ENCODE measurements around the gene ETV7. TPM values are rescaled to one million over a fixed set of nuclear protein-coding genes. Genes with fewer than 3 reads are reported as not detected.
A peak's percentile ranks its signal among the peaks of the same experiment; 100 is the strongest.

ETV7 gene
- total and polyA plus RNA-seq, 2 donors (not counting 1 experiment from before 2014, with no cell fraction given): 0.40 to 1.5 TPM

- H4K20me1 ChIP-seq (ENCODE audit: control insufficient read depth, extremely low read depth, insufficient read depth, low read length): no peaks in the 10 kb centered on the region
These were observed 31.8 kb upstream of the ETV7 start for GRCh38 chr6:36419310-36419709.

GRCh38 chr6:36418558-36418957 is 31.1 kb upstream of the ETV7 start:
- H3K79me2 ChIP-seq (ENCODE audit: control insufficient read depth, insufficient read depth, low read length): no peaks in the 10 kb centered on the region

More at GRCh38 chr6:36419310-36419709, 31.8 kb upstream of the ETV7 start:
- H2AFZ ChIP-seq (ENCODE audit: low read length): no peak overlapping the region
- no peak for DNase-seq (ENCODE audit: low read depth in 2 of 2)
- no peaks in the 10 kb centered on the region for H3K79me2 ChIP-seq (ENCODE audit: control insufficient read depth, insufficient read depth, low read length)
- H3K9ac ChIP-seq (ENCODE audit: insufficient read depth, low read length): no peak overlapping the region
- no peak overlapping the region for H3K4me2 ChIP-seq (ENCODE audit: extremely low read depth, insufficient read depth, low read length)
- no peak overlapping the region for H3K27ac ChIP-seq (ENCODE audit: insufficient read depth, low read length)
- no peaks in the 10 kb centered on the region for H3K27me3 ChIP-seq (ENCODE audit: control insufficient read depth, insufficient read depth, low read length)
- no peaks in the 10 kb centered on the region for H3K9me3 ChIP-seq (ENCODE audit: control insufficient read depth, insufficient read depth, low read depth, low read length)
- TF ChIP-seq, protein P1, sequence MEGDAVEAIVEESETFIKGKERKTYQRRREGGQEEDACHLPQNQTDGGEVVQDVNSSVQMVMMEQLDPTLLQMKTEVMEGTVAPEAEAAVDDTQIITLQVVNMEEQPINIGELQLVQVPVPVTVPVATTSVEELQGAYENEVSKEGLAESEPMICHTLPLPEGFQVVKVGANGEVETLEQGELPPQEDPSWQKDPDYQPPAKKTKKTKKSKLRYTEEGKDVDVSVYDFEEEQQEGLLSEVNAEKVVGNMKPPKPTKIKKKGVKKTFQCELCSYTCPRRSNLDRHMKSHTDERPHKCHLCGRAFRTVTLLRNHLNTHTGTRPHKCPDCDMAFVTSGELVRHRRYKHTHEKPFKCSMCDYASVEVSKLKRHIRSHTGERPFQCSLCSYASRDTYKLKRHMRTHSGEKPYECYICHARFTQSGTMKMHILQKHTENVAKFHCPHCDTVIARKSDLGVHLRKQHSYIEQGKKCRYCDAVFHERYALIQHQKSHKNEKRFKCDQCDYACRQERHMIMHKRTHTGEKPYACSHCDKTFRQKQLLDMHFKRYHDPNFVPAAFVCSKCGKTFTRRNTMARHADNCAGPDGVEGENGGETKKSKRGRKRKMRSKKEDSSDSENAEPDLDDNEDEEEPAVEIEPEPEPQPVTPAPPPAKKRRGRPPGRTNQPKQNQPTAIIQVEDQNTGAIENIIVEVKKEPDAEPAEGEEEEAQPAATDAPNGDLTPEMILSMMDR (conservative IDR thresholded peaks at IDR 0.05 in 1 of 2, IDR thresholded peaks at IDR 0.05 in 1 of 2; ENCODE audit: low read depth in 1 of 2, low read length in 2 of 2): no peak
- TF ChIP-seq EZH2 (IDR thresholded peaks at IDR 0.05; ENCODE audit: low read length, missing control alignments): no peak
- peaks cover 3% of the 10 kb centered on the region for H3K4me1 ChIP-seq (ENCODE audit: control insufficient read depth, extremely low read depth, insufficient read depth, low read length)
- H3K36me3 ChIP-seq (ENCODE audit: control insufficient read depth, insufficient read depth, low read length): no peaks in the 10 kb centered on the region
- H3K4me3 ChIP-seq (replicated peaks in 1 of 4; ENCODE audit: control extremely low read depth in 1 of 4, insufficient read depth in 1 of 4, low read depth in 3 of 4, low read length in 4 of 4): no peak overlapping the region

GRCh38 chr6:36414481-36414880 is 27.0 kb upstream of the ETV7 start:
- H3K27ac ChIP-seq (ENCODE audit: insufficient read depth, low read length): no peak overlapping the region
- H3K9ac ChIP-seq (ENCODE audit: insufficient read depth, low read length): no peak overlapping the region
- H3K4me1 ChIP-seq (ENCODE audit: control insufficient read depth, extremely low read depth, insufficient read depth, low read length): no peaks in the 10 kb centered on the region
- no peaks in the 10 kb centered on the region for H3K27me3 ChIP-seq (ENCODE audit: control insufficient read depth, insufficient read depth, low read length)
- no peak overlapping the region for H3K4me3 ChIP-seq (replicated peaks in 1 of 4; ENCODE audit: control extremely low read depth in 1 of 4, insufficient read depth in 1 of 4, low read depth in 3 of 4, low read length in 4 of 4)
- no peaks in the 10 kb centered on the region for H4K20me1 ChIP-seq (ENCODE audit: control insufficient read depth, extremely low read depth, insufficient read depth, low read length)
- H3K36me3 ChIP-seq (ENCODE audit: control insufficient read depth, insufficient read depth, low read length): no peaks in the 10 kb centered on the region
- H2AFZ ChIP-seq (ENCODE audit: low read length): no peak overlapping the region
- peak in 1 of 2 donors; percentile 73 for DNase-seq (ENCODE audit: low read depth in 2 of 2)
- H3K9me3 ChIP-seq (ENCODE audit: control insufficient read depth, insufficient read depth, low read depth, low read length): no peaks in the 10 kb centered on the region
- TF ChIP-seq EZH2 (IDR thresholded peaks at IDR 0.05; ENCODE audit: low read length, missing control alignments): no peak
- TF ChIP-seq, protein P1 (conservative IDR thresholded peaks at IDR 0.05 in 1 of 2, IDR thresholded peaks at IDR 0.05 in 1 of 2; ENCODE audit: low read depth in 1 of 2, low read length in 2 of 2): no peak
- H3K4me2 ChIP-seq (ENCODE audit: extremely low read depth, insufficient read depth, low read length): no peak overlapping the region
- no peaks in the 10 kb centered on the region for H3K79me2 ChIP-seq (ENCODE audit: control insufficient read depth, insufficient read depth, low read length)

More at GRCh38 chr6:36418558-36418957, 31.1 kb upstream of the ETV7 start:
- Histone ChIP-seq H3K4me3 (replicated peaks in 1 of 4; ENCODE audit: control extremely low read depth in 1 of 4, insufficient read depth in 1 of 4, low read depth in 3 of 4, low read length in 4 of 4) (no peak overlapping the region), H3K27me3 (ENCODE audit: control insufficient read depth, insufficient read depth, low read length) (no peaks in the 10 kb centered on the region), H3K27ac (ENCODE audit: insufficient read depth, low read length) (no peak overlapping the region), H4K20me1 (ENCODE audit: control insufficient read depth, extremely low read depth, insufficient read depth, low read length) (no peaks in the 10 kb centered on the region), H2AFZ (ENCODE audit: low read length) (no peak overlapping the region), H3K4me2 (ENCODE audit: extremely low read depth, insufficient read depth, low read length) (no peak overlapping the region), H3K9ac (ENCODE audit: insufficient read depth, low read length) (no peak overlapping the region), H3K9me3 (ENCODE audit: control insufficient read depth, insufficient read depth, low read depth, low read length) (no peaks in the 10 kb centered on the region), H3K4me1 (ENCODE audit: control insufficient read depth, extremely low read depth, insufficient read depth, low read length) (peaks cover 1% of the 10 kb centered on the region), H3K36me3 (ENCODE audit: control insufficient read depth, insufficient read depth, low read length) (no peaks in the 10 kb centered on the region)
- DNase-seq (ENCODE audit: low read depth in 2 of 2): no peak
- TF ChIP-seq, protein P1 (conservative IDR thresholded peaks at IDR 0.05 in 1 of 2, IDR thresholded peaks at IDR 0.05 in 1 of 2; ENCODE audit: low read depth in 1 of 2, low read length in 2 of 2): no peak
- TF ChIP-seq EZH2 (IDR thresholded peaks at IDR 0.05; ENCODE audit: low read length, missing control alignments): no peak

All from fibroblast of lung (primary cell).